OCI-LY1 (cell line): ENCODE data around the gene ROBO1.

Experiments
- CTCF ChIP-seq: fragments of 200-600 bp; sonication (generic), shearing (Covaris generic); IDR thresholded peaks from 2 replicates; pipeline ENCODE4 v1.5.1; 2017; ENCODE audit warnings: mild to moderate bottlenecking, antibody characterized with exemption, low read length, moderate library complexity, mixed read lengths
- EZH2 ChIP-seq: fragments of 200-600 bp; sonication (generic), shearing (Covaris generic); IDR thresholded peaks from 2 replicates; pipeline ENCODE4 v1.8.0; 2017; ENCODE audit warnings: borderline replicate concordance, mixed run types, mild to moderate bottlenecking, antibody characterized with exemption, low read length, moderate library complexity, mixed read lengths

- TF ChIP-seq EZH2, result no peak
- TF ChIP-seq CTCF, result no peak
These were observed 861.6 kb downstream of the ROBO1 start for GRCh38 chr3:78906245-78906644.
